KOPT-K1 (cell line): ENCODE results near the gene HIPK2.

Source experiments
- H3K27ac ChIP-seq: fragments of 200-600 bp; sonication (generic); 2 replicates; pipeline ENCODE4 v1.5.1; 2016; ENCODE audit warnings: antibody characterized with exemption, mild to moderate bottlenecking, low read depth, low read length; ENCODE audit not compliant: poor library complexity, severe bottlenecking
- H3K36me3 ChIP-seq: fragments of 200-600 bp; sonication (generic); 2 replicates; pipeline ENCODE4 v1.5.1; 2017; ENCODE audit warnings: antibody characterized with exemption, mild to moderate bottlenecking, low read length, moderate library complexity; ENCODE audit not compliant: insufficient read depth
- H3K9me3 ChIP-seq: fragments of 200-600 bp; sonication (generic); 2 replicates; pipeline ENCODE4 v1.5.1; 2017; ENCODE audit warnings: antibody characterized with exemption, low read length, mild to moderate bottlenecking; ENCODE audit not compliant: insufficient read depth, poor library complexity, severe bottlenecking

Gene HIPK2

GRCh38 chr7:139664434-139664833 is 113.4 kb downstream of the HIPK2 start:
- no peaks in the 10 kb centered on the region for H3K36me3 ChIP-seq
- H3K9me3 ChIP-seq: no peaks in the 10 kb centered on the region
- H3K27ac ChIP-seq: no peak overlapping the region

GRCh38 chr7:139663608-139664177 is 114.1 kb downstream of the HIPK2 start:
- H3K36me3 ChIP-seq: no peaks in the 10 kb centered on the region
- no peak overlapping the region for H3K27ac ChIP-seq
- no peaks in the 10 kb centered on the region for H3K9me3 ChIP-seq

GRCh38 chr7:139661903-139662302 is 115.9 kb downstream of the HIPK2 start:
- Histone ChIP-seq H3K36me3 (no peaks in the 10 kb centered on the region), H3K27ac (no peak overlapping the region), H3K9me3 (no peaks in the 10 kb centered on the region)

GRCh38 chr7:139661043-139661440 is 116.8 kb downstream of the HIPK2 start:
- Histone ChIP-seq H3K27ac (no peak overlapping the region), H3K9me3 (no peaks in the 10 kb centered on the region), H3K36me3 (no peaks in the 10 kb centered on the region)

GRCh38 chr7:139660317-139661042 is 117.3 kb downstream of the HIPK2 start:
- H3K36me3 ChIP-seq: no peaks in the 10 kb centered on the region
- H3K9me3 ChIP-seq: no peaks in the 10 kb centered on the region
- H3K27ac ChIP-seq: no peak overlapping the region

- H3K27ac ChIP-seq: no peak overlapping the region
Observed at GRCh38 chr7:139659922-139660316, 117.9 kb downstream of the HIPK2 start.

GRCh38 chr7:139658908-139659675 is 118.7 kb downstream of the HIPK2 start:
- Histone ChIP-seq H3K27ac (no peak overlapping the region), H3K36me3 (no peaks in the 10 kb centered on the region), H3K9me3 (no peaks in the 10 kb centered on the region)

More at GRCh38 chr7:139659922-139660316, 117.9 kb downstream of the HIPK2 start:
- no peaks in the 10 kb centered on the region for H3K36me3 ChIP-seq
- no peaks in the 10 kb centered on the region for H3K9me3 ChIP-seq

GRCh38 chr7:139658296-139658695 is 119.5 kb downstream of the HIPK2 start:
- no peaks in the 10 kb centered on the region for H3K9me3 ChIP-seq
- no peak overlapping the region for H3K27ac ChIP-seq
- H3K36me3 ChIP-seq: no peaks in the 10 kb centered on the region

GRCh38 chr7:139657725-139658124 is 120.1 kb downstream of the HIPK2 start:
- Histone ChIP-seq H3K9me3 (no peaks in the 10 kb centered on the region), H3K36me3 (no peaks in the 10 kb centered on the region), H3K27ac (no peak overlapping the region)

GRCh38 chr7:139656387-139656786 is 121.4 kb downstream of the HIPK2 start:
- H3K36me3 ChIP-seq: no peaks in the 10 kb centered on the region
- no peak overlapping the region for H3K27ac ChIP-seq
- no peaks in the 10 kb centered on the region for H3K9me3 ChIP-seq

GRCh38 chr7:139655305-139655704 is 122.5 kb downstream of the HIPK2 start:
- Histone ChIP-seq H3K36me3 (no peaks in the 10 kb centered on the region), H3K9me3 (no peaks in the 10 kb centered on the region)

GRCh38 chr7:139654276-139655181 is 123.3 kb downstream of the HIPK2 start:
- Histone ChIP-seq H3K27ac (no peak overlapping the region), H3K9me3 (no peaks in the 10 kb centered on the region), H3K36me3 (no peaks in the 10 kb centered on the region)

More at GRCh38 chr7:139655305-139655704, 122.5 kb downstream of the HIPK2 start:
- H3K27ac ChIP-seq: no peak overlapping the region

- Histone ChIP-seq H3K27ac (no peak overlapping the region), H3K9me3 (no peaks in the 10 kb centered on the region), H3K36me3 (no peaks in the 10 kb centered on the region)
Observed at GRCh38 chr7:139651914-139652313, 125.9 kb downstream of the HIPK2 start.

GRCh38 chr7:139651308-139651707 is 126.5 kb downstream of the HIPK2 start:
- Histone ChIP-seq H3K36me3 (no peaks in the 10 kb centered on the region), H3K9me3 (no peaks in the 10 kb centered on the region), H3K27ac (no peak overlapping the region)
